ENCODE measurements around the gene OPHN1.
"Not testable (repeated sequence)": the region's sequence is repeated elsewhere in the genome, so short reads cannot be mapped to it uniquely, and the experiment has no call there.

Gene OPHN1

DNA sequence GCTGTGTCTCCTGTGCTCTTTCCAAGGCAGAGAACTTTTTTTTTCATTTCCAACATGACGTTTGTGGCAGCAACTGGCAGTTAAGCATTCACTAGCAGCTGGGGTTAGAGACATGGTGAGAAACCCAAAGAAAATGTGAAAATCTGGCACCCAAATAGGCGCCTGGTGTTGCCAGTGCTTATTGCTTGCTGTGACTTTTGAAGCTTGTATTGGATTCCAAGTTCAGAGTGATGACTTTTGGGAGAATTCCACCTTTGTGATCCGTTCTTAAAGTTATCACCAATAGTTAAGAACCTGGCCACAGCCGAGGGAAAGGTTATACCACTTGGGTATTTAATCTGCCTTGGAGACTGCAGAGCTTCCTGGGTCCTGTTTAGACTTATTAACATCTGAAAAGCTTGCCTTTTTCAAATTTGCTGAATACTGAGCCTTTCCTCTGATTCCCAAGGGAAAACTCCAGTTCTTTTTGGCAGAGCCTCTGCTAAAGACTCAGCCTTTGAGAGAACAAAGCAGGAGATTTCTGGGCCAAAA lies 101.0 kb downstream of the OPHN1 start:
- Histone ChIP-seq H4K20me1 (ENCODE audit: control insufficient read depth, insufficient read depth, low read depth, low read length) (no peaks in the 10 kb centered on the region), H3K27me3 (ENCODE audit: control insufficient read depth, low read length) (no peaks in the 10 kb centered on the region), H3K4me1 (ENCODE audit: control insufficient read depth, low read length) (no peaks in the 10 kb centered on the region), H3K36me3 (ENCODE audit: control insufficient read depth, low read length) (no peaks in the 10 kb centered on the region), H3F3A (ENCODE audit: control insufficient read depth, insufficient read depth) (no peaks in the 10 kb centered on the region), H3K4me3 (ENCODE audit: low read length) (no peak overlapping the region), H3K79me2 (ENCODE audit: control insufficient read depth, low read length) (no peaks in the 10 kb centered on the region), H3K9me2 (replicated peaks; ENCODE audit: control insufficient read depth, low read length) (no peaks in the 10 kb centered on the region), H3K27ac (ENCODE audit: low read depth, low read length) (no peak overlapping the region), H3K9me3 (ENCODE audit: control insufficient read depth, insufficient read depth, low read length) (no peaks in the 10 kb centered on the region), H3K4me2 (ENCODE audit: low read length) (no peak overlapping the region)
- no peak for TF ChIP-seq EZH2phosphoT487 (IDR thresholded peaks at IDR 0.05; ENCODE audit: borderline replicate concordance, low read length)
- no peak for TF ChIP-seq CTCF (IDR thresholded peaks at IDR 0.05; ENCODE audit: low read depth, low read length, poor library complexity, severe bottlenecking)

GRCh38 chrX:68326841-68327240 lies 106.5 kb downstream of the OPHN1 start:
- not testable (repeated sequence) for H3K9me2 ChIP-seq (replicated peaks; ENCODE audit: control insufficient read depth, low read length); H3K4me3 ChIP-seq (ENCODE audit: low read length); H3K9me3 ChIP-seq (ENCODE audit: control insufficient read depth, insufficient read depth, low read length); H3K79me2 ChIP-seq (ENCODE audit: control insufficient read depth, low read length); H3K4me2 ChIP-seq (ENCODE audit: low read length); H3K27me3 ChIP-seq (ENCODE audit: control insufficient read depth, low read length); H4K20me1 ChIP-seq (ENCODE audit: control insufficient read depth, insufficient read depth, low read depth, low read length); H3K36me3 ChIP-seq (ENCODE audit: control insufficient read depth, low read length); H3K27ac ChIP-seq (ENCODE audit: low read depth, low read length); H3K4me1 ChIP-seq (ENCODE audit: control insufficient read depth, low read length); H3F3A ChIP-seq (ENCODE audit: control insufficient read depth, insufficient read depth)

DNA sequence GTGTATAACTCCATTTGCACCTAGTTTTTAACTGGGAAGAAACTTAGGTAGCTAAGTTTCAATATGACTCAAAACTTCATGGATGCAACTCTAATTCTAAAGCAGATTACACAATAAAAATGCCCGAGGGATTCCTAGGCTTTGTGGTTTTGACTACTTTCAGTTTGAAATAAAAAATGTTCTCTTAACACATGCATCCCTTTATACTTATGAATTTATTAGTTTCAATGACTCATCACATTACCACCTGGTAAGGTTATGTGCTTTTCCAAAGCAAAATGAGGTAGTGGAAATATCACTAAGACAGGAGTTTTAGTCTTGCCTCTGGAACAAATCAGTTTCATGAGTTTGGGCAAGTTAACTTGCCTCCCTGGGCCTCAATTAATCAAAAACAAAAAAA lies 125.5 kb downstream of the OPHN1 start:
- no peak overlapping the region for H3K4me2 ChIP-seq (ENCODE audit: low read length)

DNA sequence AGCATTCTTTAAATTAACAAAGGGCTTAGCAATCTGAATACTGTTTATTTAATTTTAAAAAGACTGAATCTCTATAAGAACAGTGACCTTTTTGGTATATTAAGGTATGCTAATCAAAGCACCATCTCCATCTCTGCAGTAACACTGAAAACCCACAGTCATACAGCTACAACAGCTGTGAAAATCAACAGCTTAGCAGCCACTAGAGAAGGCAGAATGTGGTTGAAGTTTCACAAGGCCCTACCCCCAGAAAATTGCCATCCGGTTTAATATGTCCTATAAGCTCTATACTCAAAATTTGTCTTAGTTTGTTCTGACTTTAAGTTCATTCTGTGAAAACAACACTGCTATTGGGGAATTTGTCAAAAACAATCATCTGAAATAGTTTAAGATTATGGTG lies 128.7 kb downstream of the OPHN1 start:
- Histone ChIP-seq H3K4me3 (ENCODE audit: low read length) (no peak overlapping the region), H3K9me3 (ENCODE audit: control insufficient read depth, insufficient read depth, low read length) (no peaks in the 10 kb centered on the region), H3K27me3 (ENCODE audit: control insufficient read depth, low read length) (no peaks in the 10 kb centered on the region), H4K20me1 (ENCODE audit: control insufficient read depth, insufficient read depth, low read depth, low read length) (no peaks in the 10 kb centered on the region), H3K79me2 (ENCODE audit: control insufficient read depth, low read length) (no peaks in the 10 kb centered on the region), H3K36me3 (ENCODE audit: control insufficient read depth, low read length) (no peaks in the 10 kb centered on the region), H3K4me2 (ENCODE audit: low read length) (no peak overlapping the region), H3K27ac (ENCODE audit: low read depth, low read length) (no peak overlapping the region), H3K9me2 (replicated peaks; ENCODE audit: control insufficient read depth, low read length) (no peaks in the 10 kb centered on the region), H3F3A (ENCODE audit: control insufficient read depth, insufficient read depth) (no peaks in the 10 kb centered on the region), H3K4me1 (ENCODE audit: control insufficient read depth, low read length) (no peaks in the 10 kb centered on the region)
- TF ChIP-seq EZH2phosphoT487 (IDR thresholded peaks at IDR 0.05; ENCODE audit: borderline replicate concordance, low read length), result no peak
- TF ChIP-seq CTCF (IDR thresholded peaks at IDR 0.05; ENCODE audit: low read depth, low read length, poor library complexity, severe bottlenecking), result no peak

More for the DNA sequence above, 125.5 kb downstream of the OPHN1 start:
- Histone ChIP-seq H3K4me3 (ENCODE audit: low read length) (no peak overlapping the region), H3K79me2 (ENCODE audit: control insufficient read depth, low read length) (no peaks in the 10 kb centered on the region), H3K4me1 (ENCODE audit: control insufficient read depth, low read length) (no peaks in the 10 kb centered on the region), H3K9me2 (replicated peaks; ENCODE audit: control insufficient read depth, low read length) (no peaks in the 10 kb centered on the region), H3K9me3 (ENCODE audit: control insufficient read depth, insufficient read depth, low read length) (no peaks in the 10 kb centered on the region), H3F3A (ENCODE audit: control insufficient read depth, insufficient read depth) (no peaks in the 10 kb centered on the region), H4K20me1 (ENCODE audit: control insufficient read depth, insufficient read depth, low read depth, low read length) (no peaks in the 10 kb centered on the region), H3K27ac (ENCODE audit: low read depth, low read length) (no peak overlapping the region), H3K36me3 (ENCODE audit: control insufficient read depth, low read length) (no peaks in the 10 kb centered on the region), H3K27me3 (ENCODE audit: control insufficient read depth, low read length) (no peaks in the 10 kb centered on the region)
- TF ChIP-seq CTCF (IDR thresholded peaks at IDR 0.05; ENCODE audit: low read depth, low read length, poor library complexity, severe bottlenecking), result no peak
- no peak for TF ChIP-seq EZH2phosphoT487 (IDR thresholded peaks at IDR 0.05; ENCODE audit: borderline replicate concordance, low read length)

Measured in DOHH2 (cell line).